CD14-positive monocyte (primary cell): ENCODE measurements around the gene TEX51. TPM values are rescaled to one million over a fixed set of nuclear protein-coding genes. Genes with fewer than 3 reads are reported as not detected.

Experiments
- DNase-seq, 3 donors: peaks; one replicate each; pipeline ENCODE4 v3.0.0-alpha.2; 2011 to 2022
- H2AFZ ChIP-seq: 2 replicates; pipeline ENCODE4 v1.6.0; 2012; ENCODE audit warnings: mild to moderate bottlenecking, low read depth, low read length, inconsistent platforms; ENCODE audit not compliant: insufficient read depth, poor library complexity, severe bottlenecking
- H3K27ac ChIP-seq, 2 donors: 1 replicate in 1 of 2; 2 replicates in 1 of 2; pipeline ENCODE4 v1.5.1; 2012 to 2013; ENCODE audit warnings: low read length in 2 of 2, control low read depth in 1 of 2, inconsistent platforms in 1 of 2, low read depth in 1 of 2, mild to moderate bottlenecking in 1 of 2
- H3K27me3 ChIP-seq, 2 donors: one replicate each; pipeline versions ENCODE4 v1.6.0 to v1.6.1; 2011 to 2013; ENCODE audit warnings: low read length in 2 of 2; ENCODE audit not compliant: control insufficient read depth in 2 of 2, insufficient read depth in 2 of 2
- H3K36me3 ChIP-seq, 2 donors: replicated peaks in 1 of 2; 1 replicate in 1 of 2; 2 replicates in 1 of 2; pipeline versions ENCODE4 v1.5.1 to v1.6.1; 2012 to 2013; ENCODE audit warnings: low read length in 2 of 2, control low read depth in 1 of 2, inconsistent platforms in 1 of 2, mild to moderate bottlenecking in 1 of 2; ENCODE audit not compliant: insufficient read depth in 2 of 2, control insufficient read depth in 1 of 2
- H3K4me1 ChIP-seq, 2 donors: 1 replicate in 1 of 2; 2 replicates in 1 of 2; pipeline versions ENCODE4 v1.5.1 to v1.6.1; 2012 to 2013; ENCODE audit warnings: low read length in 2 of 2, control low read depth in 1 of 2, inconsistent platforms in 1 of 2, mild to moderate bottlenecking in 1 of 2, moderate library complexity in 1 of 2; ENCODE audit not compliant: insufficient read depth in 2 of 2, control insufficient read depth in 1 of 2
- H3K4me2 ChIP-seq: replicated peaks from 2 replicates; pipeline ENCODE3; 2012; ENCODE audit warnings: low read length, moderate library complexity, mild to moderate bottlenecking; ENCODE audit not compliant: poor library complexity, severe bottlenecking; ENCODE audit errors: extremely low read depth
- H3K4me3 ChIP-seq, 3 experiments: fragments of 200-600 bp in 1 of 3; sonication (generic) in 1 of 3; replicated peaks in 1 of 3; 1 replicate in 2 of 3; 2 replicates in 1 of 3; pipeline ENCODE4 v1.5.1; 2011 to 2013; ENCODE audit warnings: low read length in 3 of 3, mild to moderate bottlenecking in 3 of 3, control low read depth in 2 of 3, low read depth in 2 of 3, inconsistent platforms in 1 of 3, moderate library complexity in 1 of 3
- H3K79me2 ChIP-seq: 2 replicates; pipeline ENCODE4 v1.6.0; 2012; ENCODE audit warnings: mild to moderate bottlenecking, control low read depth, inconsistent platforms, low read length, moderate library complexity; ENCODE audit not compliant: insufficient read depth
- H3K9ac ChIP-seq: 2 replicates; pipeline ENCODE4 v1.6.0; 2017; ENCODE audit warnings: low read length, mild to moderate bottlenecking; ENCODE audit not compliant: insufficient read depth, poor library complexity, severe bottlenecking
- H3K9me3 ChIP-seq, 2 donors: replicated peaks in 1 of 2; 1 replicate in 1 of 2; 2 replicates in 1 of 2; pipeline versions ENCODE4 v1.5.1 to v1.6.1; 2012 to 2013; ENCODE audit warnings: low read length in 2 of 2, control low read depth in 1 of 2; ENCODE audit not compliant: control insufficient read depth in 1 of 2, insufficient read depth in 1 of 2
- H4K20me1 ChIP-seq: 2 replicates; pipeline ENCODE4 v1.6.0; 2012; ENCODE audit warnings: mild to moderate bottlenecking, low read length, control low read depth, moderate library complexity; ENCODE audit not compliant: insufficient read depth
- H3K27ac Mint-ChIP-seq, 7 donors: one replicate each; pipeline ENCODE4 v1.8.0; 2020; ENCODE audit warnings: mild to moderate bottlenecking in 7 of 7, mixed read lengths in 7 of 7, moderate library complexity in 6 of 7, inconsistent platforms in 2 of 7
- H3K27me3 Mint-ChIP-seq, 3 donors: one replicate each; pipeline ENCODE4 v1.8.0; 2021 to 2022; ENCODE audit warnings: low read depth in 3 of 3, mild to moderate bottlenecking in 3 of 3, mixed read lengths in 3 of 3, moderate library complexity in 3 of 3, inconsistent platforms in 1 of 3
- H3K36me3 Mint-ChIP-seq, 2 donors: one replicate each; pipeline ENCODE4 v1.8.0; 2020; ENCODE audit warnings: mixed read lengths in 2 of 2, inconsistent platforms in 1 of 2, mild to moderate bottlenecking in 1 of 2
- H3K4me1 Mint-ChIP-seq: one replicate; pipeline ENCODE4 v1.8.0; 2020; ENCODE audit warnings: mild to moderate bottlenecking, mixed read lengths
- H3K4me3 Mint-ChIP-seq, 2 donors: one replicate each; pipeline ENCODE4 v1.8.0; 2020; ENCODE audit warnings: mild to moderate bottlenecking in 2 of 2, mixed read lengths in 2 of 2, moderate library complexity in 1 of 2
- H3K9me3 Mint-ChIP-seq, 7 donors: one replicate each; pipeline ENCODE4 v1.8.0; 2020 to 2022; ENCODE audit warnings: mixed read lengths in 7 of 7, mild to moderate bottlenecking in 6 of 7, moderate library complexity in 6 of 7, inconsistent platforms in 2 of 7
- WGBS: methylation state at CpG from one replicate; pipeline ENCODE4 v1.1.5; 2013; ENCODE audit warnings: missing lambda C conversion rate; ENCODE audit not compliant: insufficient coverage; 5-methylcytosine and 5-hydroxymethylcytosine counted together
- intact Hi-C, 2 donors: fragments of 100-400 bp; cut with micrococcal nuclease; formaldehyde crosslinking; loops; one replicate each; pipeline versions ENCODE4 v1.15.0 to v1.15.1; 2023
- polyA plus RNA-seq, 3 donors: library from polyadenylated mRNA; depleted of rRNA in 1 of 3; unstranded in 2 of 3; stranded (reverse) in 1 of 3; fragments of 300-500 nt in 2 of 3; fragments of >200 nt in 1 of 3; fragmentation: Illumina TruSeq in 2 of 3; gene quantifications; 1 replicate in 2 of 3; 2 replicates in 1 of 3; pipeline ENCODE4 v1.2.3, GENCODE V29; 2012 to 2021
- TF ChIP-seq, protein P1 (sequence below): fragments of 200-600 bp; IDR thresholded peaks from one replicate; pipeline ENCODE4 v1.8.0; 2022; ENCODE audit warnings: antibody characterized with exemption, mild to moderate bottlenecking

Gene TEX51
- polyA plus RNA-seq, 3 donors = not detected

- Histone ChIP-seq H3K27me3 (peaks cover 0 to 3% of the 10 kb centered on the region in 2 donors), H3K27ac (no peak overlapping the region), H3K4me1 (no peaks in the 10 kb centered on the region), H3K9me3 (peaks cover 0 to 4% of the 10 kb centered on the region in 2 donors), H3K9ac (no peak overlapping the region), H3K4me3 (no peak overlapping the region), H4K20me1 (no peaks in the 10 kb centered on the region), H3K79me2 (no peaks in the 10 kb centered on the region), H3K4me2 (no peak overlapping the region), H3K36me3 (no peaks in the 10 kb centered on the region), H2AFZ (no peak overlapping the region)
- peaks cover 0 to 4% (median 0%) of the 10 kb centered on the region in 7 donors for H3K9me3 Mint-ChIP-seq
- no peak for DNase-seq
- no peaks in the 10 kb centered on the region for H3K4me1 Mint-ChIP-seq
- intact Hi-C loops = no loop called here
- TF ChIP-seq, protein P1, sequence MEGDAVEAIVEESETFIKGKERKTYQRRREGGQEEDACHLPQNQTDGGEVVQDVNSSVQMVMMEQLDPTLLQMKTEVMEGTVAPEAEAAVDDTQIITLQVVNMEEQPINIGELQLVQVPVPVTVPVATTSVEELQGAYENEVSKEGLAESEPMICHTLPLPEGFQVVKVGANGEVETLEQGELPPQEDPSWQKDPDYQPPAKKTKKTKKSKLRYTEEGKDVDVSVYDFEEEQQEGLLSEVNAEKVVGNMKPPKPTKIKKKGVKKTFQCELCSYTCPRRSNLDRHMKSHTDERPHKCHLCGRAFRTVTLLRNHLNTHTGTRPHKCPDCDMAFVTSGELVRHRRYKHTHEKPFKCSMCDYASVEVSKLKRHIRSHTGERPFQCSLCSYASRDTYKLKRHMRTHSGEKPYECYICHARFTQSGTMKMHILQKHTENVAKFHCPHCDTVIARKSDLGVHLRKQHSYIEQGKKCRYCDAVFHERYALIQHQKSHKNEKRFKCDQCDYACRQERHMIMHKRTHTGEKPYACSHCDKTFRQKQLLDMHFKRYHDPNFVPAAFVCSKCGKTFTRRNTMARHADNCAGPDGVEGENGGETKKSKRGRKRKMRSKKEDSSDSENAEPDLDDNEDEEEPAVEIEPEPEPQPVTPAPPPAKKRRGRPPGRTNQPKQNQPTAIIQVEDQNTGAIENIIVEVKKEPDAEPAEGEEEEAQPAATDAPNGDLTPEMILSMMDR = no peak
- no peak overlapping the region for H3K27ac Mint-ChIP-seq
- no peak overlapping the region for H3K4me3 Mint-ChIP-seq
- H3K27me3 Mint-ChIP-seq = peaks cover 0 to 6% (median 6%) of the 10 kb centered on the region in 3 donors
- no peaks in the 10 kb centered on the region for H3K36me3 Mint-ChIP-seq
- WGBS = 100% methylated on average over 2 of the region's 4 CpGs
Observed at GRCh38 chr2:126936219-126936723, 37.6 kb downstream of the TEX51 start.

DNA sequence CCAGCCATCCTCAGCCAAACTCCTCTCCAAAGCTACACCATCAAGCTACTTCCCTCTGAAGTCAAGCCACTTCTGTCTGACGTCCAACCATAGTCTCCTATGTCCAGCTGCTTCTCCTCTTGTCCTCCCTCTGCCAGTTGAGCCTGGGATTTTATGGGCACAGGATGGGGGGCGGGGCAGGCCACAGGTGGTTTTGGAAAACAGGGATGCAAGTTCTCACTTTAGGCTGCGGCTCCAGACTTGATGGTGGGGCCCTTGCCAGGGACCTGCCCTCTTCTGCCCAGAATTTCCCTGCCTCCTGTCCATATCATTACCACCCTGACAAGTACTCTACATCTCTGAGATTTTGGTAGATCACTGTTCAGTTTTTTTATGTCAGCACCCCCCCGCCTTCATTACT is 41.6 kb downstream of the TEX51 start:
- intact Hi-C loops = no loop called here
- no peak overlapping the region for H3K27ac Mint-ChIP-seq

More for the DNA sequence above, 41.6 kb downstream of the TEX51 start:
- Histone ChIP-seq H3K9ac (no peak overlapping the region), H3K27ac (no peak overlapping the region), H3K36me3 (no peaks in the 10 kb centered on the region), H4K20me1 (no peaks in the 10 kb centered on the region), H3K4me3 (no peak overlapping the region), H3K4me1 (no peaks in the 10 kb centered on the region), H3K79me2 (no peaks in the 10 kb centered on the region), H3K9me3 (peaks cover 12 to 15% of the 10 kb centered on the region in 2 donors), H3K4me2 (no peak overlapping the region), H3K27me3 (peaks cover 0 to 3% of the 10 kb centered on the region in 2 donors), H2AFZ (no peak overlapping the region)
- WGBS = 100% methylated on average over 2 of the region's 4 CpGs
- no peak overlapping the region for H3K4me3 Mint-ChIP-seq
- H3K27me3 Mint-ChIP-seq = peaks cover 2 to 8% (median 7%) of the 10 kb centered on the region in 3 donors
- H3K36me3 Mint-ChIP-seq = no peaks in the 10 kb centered on the region
- TF ChIP-seq, protein P1 = no peak
- H3K9me3 Mint-ChIP-seq = peaks cover 5 to 16% (median 11%) of the 10 kb centered on the region in 7 donors
- DNase-seq = no peak
- H3K4me1 Mint-ChIP-seq = peaks cover 4% of the 10 kb centered on the region
